Amygdala (tissue), 56 donors: ENCODE data around the gene PLEKHM1.
"Not testable (repeated sequence)": the region's sequence is repeated elsewhere in the genome, so short reads cannot be mapped to it uniquely, and the experiment has no call there.

Source experiments
- DNase-seq, 56 donors: peaks; one replicate each; lab custom pipeline; 2025; lab: John Stamatoyannopoulos, UW

Gene PLEKHM1

DNA sequence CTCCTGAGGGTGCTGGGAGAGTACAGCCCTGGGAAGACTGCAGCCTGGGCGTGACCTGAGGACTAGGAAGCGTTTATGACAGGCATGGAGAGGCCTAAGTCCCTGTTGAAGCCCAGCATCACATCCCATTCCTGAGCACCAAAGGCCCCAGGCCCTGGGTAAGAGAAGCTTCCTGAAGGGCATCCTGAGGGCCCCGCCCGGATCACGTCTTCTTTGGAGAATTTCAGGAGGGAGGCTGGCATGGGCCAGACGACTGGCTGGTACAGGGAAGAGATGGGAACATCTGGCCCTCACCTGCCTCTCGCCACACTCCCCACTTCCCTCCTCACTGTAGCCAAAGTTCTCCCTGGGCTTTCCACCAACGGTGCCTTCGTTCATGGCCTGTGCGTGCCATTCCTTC is 46.2 kb downstream of the PLEKHM1 start:
- not testable (repeated sequence) for DNase-seq

GRCh38 chr17:45443371-45444260 is 46.9 kb downstream of the PLEKHM1 start:
- not testable (repeated sequence) for DNase-seq

DNA sequence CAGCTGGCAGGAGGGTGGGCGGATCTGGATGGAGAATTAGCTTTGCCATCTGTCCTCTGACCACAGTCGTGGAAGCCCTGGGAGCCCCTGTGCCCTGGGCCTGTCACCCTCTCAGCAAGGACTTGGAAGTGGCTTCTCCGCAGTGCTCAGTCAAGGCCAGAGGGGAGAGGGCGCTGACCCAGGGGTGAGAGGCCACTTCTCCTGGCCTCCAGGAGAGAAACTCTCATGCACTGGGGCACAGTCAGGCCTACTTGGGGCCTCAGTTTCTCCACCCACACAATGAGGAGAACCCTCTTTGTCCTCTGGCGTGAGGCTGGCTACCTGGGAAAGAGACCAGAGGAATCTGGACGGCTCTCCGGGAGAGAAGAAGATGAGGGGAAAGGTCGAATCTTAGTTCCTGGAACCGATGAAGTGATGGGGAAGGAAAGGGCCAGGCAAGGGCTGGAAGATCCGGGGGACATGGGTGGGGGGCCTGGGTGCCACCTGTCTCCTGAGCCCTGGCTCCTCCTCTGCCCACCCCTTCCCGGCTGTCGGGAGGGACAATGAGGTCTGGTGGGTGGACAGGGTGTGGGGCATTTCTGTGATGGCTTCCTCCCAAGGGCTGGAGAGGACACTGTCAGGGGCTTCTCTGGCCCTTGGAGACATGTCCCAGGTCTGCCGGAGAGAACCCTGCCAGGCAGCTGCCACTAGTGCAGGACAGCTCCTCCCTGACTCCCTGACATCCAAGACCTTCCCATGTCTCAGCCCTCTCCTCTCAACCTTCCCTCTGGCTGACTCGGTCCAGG is 48.8 kb downstream of the PLEKHM1 start:
- DNase-seq: no peak

DNA sequence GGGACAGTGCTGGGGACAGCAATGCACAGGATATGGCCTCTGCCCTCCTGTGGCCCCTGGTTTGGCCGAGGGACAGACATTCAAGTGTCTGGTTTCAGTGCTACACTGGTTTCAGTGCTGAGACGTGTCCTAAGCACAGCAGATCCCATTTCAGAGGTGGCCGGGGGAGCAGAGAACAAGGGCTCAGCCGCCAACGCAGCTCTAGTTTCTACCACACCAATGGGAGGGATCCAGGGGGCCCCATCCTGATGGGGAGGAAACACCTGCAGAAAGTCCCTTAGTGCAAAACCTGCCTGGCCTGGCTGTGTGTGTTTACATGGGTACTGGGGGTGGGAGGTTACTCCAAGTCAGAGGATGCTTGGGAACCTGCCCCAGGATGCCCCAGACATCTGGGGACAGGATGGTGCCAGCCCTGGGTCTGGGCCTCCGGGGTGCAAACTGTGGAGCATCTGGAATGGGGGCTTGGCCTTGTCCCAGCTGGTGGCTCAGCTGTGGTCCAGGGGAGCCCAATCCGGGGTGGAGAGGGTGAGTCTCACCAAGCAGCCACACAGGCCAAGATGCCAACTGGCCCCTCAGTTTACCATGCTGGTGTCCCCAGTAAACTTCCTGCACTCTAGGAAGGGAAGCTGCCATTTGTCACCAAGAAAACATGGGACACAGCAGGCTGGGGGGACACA is 49.5 kb downstream of the PLEKHM1 start:
- DNase-seq: not testable (repeated sequence)

DNA sequence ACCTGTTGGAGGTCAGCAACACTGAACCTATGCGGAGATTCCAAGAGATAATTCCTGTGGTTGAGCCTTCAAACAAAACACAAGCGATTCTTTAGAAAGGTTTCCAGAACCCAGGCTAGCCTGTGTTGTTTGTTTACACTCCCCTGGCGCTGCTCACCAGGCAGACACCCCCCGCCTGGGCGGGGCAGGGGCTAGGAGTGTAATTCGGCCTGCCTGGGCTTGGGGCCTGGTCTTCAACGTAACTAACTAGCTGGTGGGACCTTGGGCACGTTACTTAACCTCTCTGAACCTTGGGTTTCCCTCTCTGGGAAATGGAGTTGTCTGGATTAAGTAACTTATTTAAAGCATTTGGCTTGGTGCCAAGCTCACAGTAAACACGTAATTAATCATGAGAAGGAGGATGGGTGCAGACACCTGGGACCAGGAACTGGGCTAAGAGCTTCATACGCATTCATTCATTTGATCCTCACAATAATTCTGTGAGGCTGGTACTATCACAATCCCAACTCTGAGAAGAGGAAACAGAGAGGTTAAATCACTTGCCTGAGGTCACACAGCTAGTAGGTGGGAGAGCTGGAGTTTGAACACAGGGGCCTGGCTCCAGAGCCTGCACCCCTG is 50.3 kb downstream of the PLEKHM1 start:
- DNase-seq: no peak

DNA sequence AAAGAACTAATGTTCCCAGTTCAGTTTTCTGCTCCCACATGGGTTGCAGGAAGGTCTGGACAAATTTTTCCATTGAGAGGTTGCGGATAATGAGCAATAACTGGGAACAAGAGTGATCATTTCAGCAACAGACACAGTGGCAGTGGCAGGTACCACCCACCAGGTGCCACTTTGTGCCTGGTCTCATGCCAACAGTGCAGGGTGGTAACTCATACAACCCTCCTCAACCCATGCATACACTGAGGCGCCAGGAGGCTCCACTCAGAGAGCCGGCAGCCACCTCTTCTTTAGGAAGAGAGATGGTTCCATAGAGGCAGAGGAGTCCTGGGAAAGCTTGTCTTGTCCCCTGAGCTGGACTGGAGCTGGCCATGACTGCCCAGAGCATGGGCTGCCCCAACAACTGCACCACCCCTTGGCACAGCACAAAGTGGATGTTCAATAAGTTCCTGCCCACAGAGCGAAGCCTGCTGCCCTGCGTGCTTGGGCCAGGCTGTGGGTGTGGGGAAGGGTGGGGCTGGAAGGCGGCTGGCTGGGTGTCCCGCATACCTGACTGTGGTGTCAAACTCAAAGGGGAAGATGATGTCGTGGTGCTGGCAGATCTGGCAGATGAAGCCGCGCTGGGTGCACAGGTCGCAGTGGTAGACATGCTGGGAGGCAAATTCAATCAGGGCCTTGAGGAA is 51.5 kb downstream of the PLEKHM1 start:
- DNase-seq: no peak

DNA sequence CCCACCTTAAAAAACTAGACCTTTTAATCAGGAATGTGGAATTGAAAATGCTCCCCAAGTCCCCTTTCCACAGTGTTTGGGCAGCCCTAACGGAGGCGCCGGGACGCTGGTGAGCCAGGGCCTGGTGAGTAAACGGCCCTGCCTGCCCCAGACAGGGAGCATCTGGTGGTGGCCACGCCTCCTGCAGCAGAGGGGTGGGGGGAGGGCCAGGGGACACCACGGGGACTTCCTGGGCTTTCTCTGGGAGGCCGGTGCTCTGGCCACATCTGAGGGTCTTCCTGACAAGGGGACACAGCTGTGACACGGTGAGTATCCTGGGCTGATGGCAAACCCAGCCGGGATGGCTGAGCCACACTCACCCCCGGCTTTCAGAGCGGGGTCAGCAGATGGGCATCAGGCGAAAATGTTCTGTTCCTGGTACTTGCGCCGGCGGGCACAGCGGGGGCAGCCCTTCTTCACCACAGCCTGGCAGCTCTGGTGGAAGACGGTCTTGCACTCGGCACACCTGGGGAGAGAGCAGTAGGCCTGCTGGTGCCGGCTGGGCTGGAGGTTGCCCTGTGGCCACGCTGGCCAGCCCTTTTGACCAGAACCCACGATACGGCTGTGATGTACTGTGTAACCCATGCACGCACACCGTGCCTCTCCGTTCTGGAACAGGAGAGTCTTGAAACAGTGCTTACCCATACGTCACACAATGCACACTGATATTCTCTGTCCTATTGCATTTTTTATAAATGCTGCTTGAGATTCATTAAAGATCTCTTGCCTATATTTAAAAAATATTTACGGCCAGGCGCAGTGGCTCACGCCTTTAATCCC is 52.8 kb downstream of the PLEKHM1 start:
- DNase-seq: no peak

- DNase-seq: no peak
Observed at GRCh38 chr17:45436625-45437464, 53.7 kb downstream of the PLEKHM1 start.

GRCh38 chr17:45436161-45436560 is 54.4 kb downstream of the PLEKHM1 start:
- no peak for DNase-seq

GRCh38 chr17:45435481-45435880 is 55.0 kb downstream of the PLEKHM1 start:
- no peak for DNase-seq

GRCh38 chr17:45433159-45433535 is 57.4 kb downstream of the PLEKHM1 start:
- no peak for DNase-seq

- peak in 3 of 56 donors; percentile 13 to 19 (median 16) for DNase-seq
Observed at GRCh38 chr17:45432405-45433158, 57.9 kb downstream of the PLEKHM1 start, which contains the start of gene ARHGAP27. Gene ARHGAP27, minus strand, starts transcription at chr17:45432870. Its CDS starts 2,591 bp downstream, at chr17:45430279.

DNA sequence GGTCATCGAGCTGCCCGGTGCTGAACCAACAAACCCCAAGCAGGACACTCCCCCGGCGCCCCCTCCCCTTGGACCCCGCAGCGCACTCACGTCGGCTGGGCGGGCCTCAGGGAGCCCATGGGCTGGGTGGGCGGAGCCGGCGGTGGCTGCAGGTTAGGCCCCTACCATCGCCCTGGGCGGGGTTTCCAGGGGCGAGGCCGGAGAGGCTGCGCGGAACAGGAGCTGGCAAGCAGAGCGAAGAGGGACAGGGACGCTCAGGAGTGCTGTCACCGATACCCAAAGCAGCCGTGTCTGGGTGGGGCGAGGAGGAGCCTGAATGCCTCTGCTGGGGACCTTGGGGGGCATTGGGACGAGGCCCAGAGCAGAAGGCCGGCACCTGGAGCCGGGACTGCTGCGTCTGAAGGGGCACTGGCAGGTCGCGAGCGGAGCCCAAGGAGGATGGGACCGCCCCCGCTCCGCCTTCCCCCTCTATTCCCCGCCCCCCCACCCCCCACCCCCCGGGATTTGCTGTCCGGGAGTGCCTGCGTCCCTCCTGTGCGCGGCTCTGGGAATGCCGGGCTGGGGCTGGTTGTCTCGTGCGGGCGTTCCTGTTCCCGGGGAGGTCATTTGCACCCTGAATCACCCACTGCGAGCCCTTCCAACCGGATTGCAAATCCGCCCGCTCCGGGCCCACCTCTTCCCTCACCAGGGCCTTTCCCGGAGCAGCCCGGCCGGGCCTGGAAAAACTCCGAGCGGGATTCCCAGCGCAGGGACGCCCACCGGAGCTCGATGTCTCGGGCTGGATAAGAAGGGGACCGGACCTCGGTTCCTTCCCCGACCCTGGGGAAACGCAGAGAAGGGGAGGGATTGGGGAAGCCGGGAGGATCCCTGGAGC is 58.8 kb downstream of the PLEKHM1 start:
- peak in 1 of 56 donors; percentile 26 for DNase-seq

DNA sequence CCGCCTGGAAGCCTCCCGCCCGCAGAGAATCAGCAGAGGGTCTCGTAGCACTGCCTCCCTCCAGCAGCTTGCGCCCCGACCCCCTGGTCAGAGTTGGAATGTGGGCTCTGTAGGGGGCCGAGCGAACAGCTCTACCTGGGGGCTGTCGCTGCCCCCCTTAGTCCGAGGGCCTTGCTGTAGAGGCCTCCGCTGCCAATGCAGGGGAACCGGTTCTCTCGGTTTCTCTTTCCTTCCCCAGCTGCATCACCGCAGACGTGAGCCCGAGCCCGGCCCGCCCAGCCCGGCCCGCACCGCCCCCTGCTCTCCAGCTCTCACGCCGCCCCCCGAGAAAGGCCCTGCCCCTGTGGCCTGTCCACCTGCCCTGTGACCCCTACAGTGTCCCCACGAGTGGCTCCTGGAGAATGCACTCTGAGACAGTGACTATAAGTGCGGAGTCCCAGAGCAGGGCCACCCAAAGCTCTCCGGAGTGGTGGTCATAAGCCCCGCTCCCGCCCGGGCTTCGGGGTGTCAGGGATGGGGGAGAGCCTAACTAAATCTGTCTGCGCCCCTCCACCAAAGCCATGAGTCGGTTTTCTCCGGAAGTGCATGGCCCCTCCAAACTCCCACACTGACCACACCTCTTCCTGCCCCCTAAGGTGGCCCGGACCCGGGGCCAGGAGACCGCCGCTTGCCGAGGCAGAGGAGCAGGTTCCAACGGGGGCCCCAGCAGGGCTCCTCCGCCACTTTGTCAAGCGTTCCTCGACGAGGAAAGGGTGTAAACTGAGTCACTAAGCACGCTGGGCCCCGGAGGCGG is 59.6 kb downstream of the PLEKHM1 start:
- peak in 1 of 56 donors; percentile 7 for DNase-seq

DNA sequence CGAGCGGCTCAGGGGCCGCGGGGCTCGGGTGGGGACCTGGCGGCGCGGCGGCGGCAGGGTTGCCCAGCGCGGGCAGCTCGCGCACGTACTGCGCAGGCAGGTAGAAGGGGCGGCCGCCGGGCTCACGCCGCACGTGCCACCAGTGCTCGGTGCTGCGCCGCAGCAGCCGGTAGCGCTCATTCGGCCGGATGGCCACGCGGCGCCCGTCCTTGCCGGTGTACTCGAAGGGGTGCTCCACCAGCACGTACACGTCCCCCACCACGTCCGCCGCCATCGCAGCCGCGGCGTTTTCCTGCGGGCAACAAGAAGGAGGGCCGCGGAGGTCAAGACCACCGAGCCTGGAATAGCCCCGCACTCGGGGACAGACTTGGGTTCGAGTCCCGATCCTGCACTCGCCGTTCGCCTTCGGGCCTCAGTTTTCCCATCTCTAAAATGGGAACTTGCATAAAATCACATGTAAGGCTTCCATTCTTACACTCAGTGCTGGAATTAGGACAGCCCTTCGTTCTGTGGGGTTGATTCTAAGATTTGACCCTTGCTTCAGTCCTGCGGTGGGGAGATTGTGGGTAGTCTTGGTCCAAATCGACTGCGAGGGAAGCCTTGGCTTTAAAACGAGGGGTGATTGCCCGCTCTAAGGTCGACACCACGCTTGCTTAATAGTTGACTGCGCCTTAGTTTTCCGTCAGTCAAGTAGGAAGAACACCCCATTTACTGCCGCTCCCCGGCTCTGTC is 60.3 kb downstream of the PLEKHM1 start:
- no peak for DNase-seq
